K562 (cell line): ENCODE data around the gene RAPGEF5. TPM values are rescaled to one million over a fixed set of nuclear protein-coding genes. Genes with fewer than 3 reads are reported as not detected.

Source experiments
- ATF1 ChIP-seq, 2 experiments: fragments of 450-650 bp in 1 of 2; IDR thresholded peaks; 2 replicates each; pipeline ENCODE4 v1.6.1; 2016; ENCODE audit warnings: missing compliant biosample characterization in 1 of 2, missing genetic modification characterization in 1 of 2
- CREB5 ChIP-seq: fragments of 250-450 bp; sonication (Bioruptor Pico); IDR thresholded peaks from 2 replicates; pipeline ENCODE4 v1.5.0; 2020; ENCODE audit warnings: mild to moderate bottlenecking
- ELF2 ChIP-seq: fragments of 250-450 bp; sonication (Bioruptor Pico); IDR thresholded peaks from 2 replicates; pipeline ENCODE4 v1.5.0; 2021; ENCODE audit warnings: mild to moderate bottlenecking
- HDAC3 ChIP-seq: fragments of 450-650 bp; IDR thresholded peaks from 2 replicates; pipeline ENCODE4 v1.6.1; 2018; ENCODE audit warnings: borderline replicate concordance, mild to moderate bottlenecking, moderate library complexity; ENCODE audit not compliant: partially characterized antibody
- HLTF ChIP-seq: fragments of 450-650 bp; IDR thresholded peaks from 2 replicates; pipeline ENCODE4 v1.6.1; 2016
- KAT2B ChIP-seq: IDR thresholded peaks from one replicate; pipeline ENCODE4 v1.6.1; 2012; ENCODE audit warnings: low read depth, mild to moderate bottlenecking, control low read depth, inconsistent platforms, low read length, moderate library complexity
- KDM5B ChIP-seq: fragments of 200-600 bp; sonication (generic); IDR thresholded peaks from 2 replicates; pipeline ENCODE4 v1.6.1; 2012; ENCODE audit warnings: low read depth, mild to moderate bottlenecking, moderate library complexity, low read length, control low read depth, inconsistent platforms; ENCODE audit not compliant: insufficient replicate concordance
- NFIC ChIP-seq: fragments of 450-650 bp; IDR thresholded peaks from 2 replicates; pipeline ENCODE4 v1.6.1; 2017; ENCODE audit warnings: mild to moderate bottlenecking, inconsistent platforms
- PTRF ChIP-seq: fragments of 450-650 bp; IDR thresholded peaks from 2 replicates; pipeline ENCODE4 v1.6.1; 2016; ENCODE audit warnings: mild to moderate bottlenecking, missing genetic modification characterization, missing compliant biosample characterization
- PYGO2 ChIP-seq: fragments of 450-650 bp; IDR thresholded peaks from 2 replicates; pipeline ENCODE4 v1.6.1; 2016; ENCODE audit warnings: mild to moderate bottlenecking, missing genetic modification characterization, moderate library complexity, missing compliant biosample characterization
- TCFL5 ChIP-seq: fragments of 250-450 bp; sonication (Bioruptor Pico); conservative IDR thresholded peaks from 2 replicates; pipeline ENCODE4 v1.6.1; 2021; ENCODE audit warnings: mild to moderate bottlenecking, moderate library complexity, matching md5 sums
- TFE3 ChIP-seq: fragments of 450-650 bp; formaldehyde crosslinking; IDR thresholded peaks from 2 replicates; pipeline ENCODE4 v1.4.0; 2020; ENCODE audit warnings: mild to moderate bottlenecking, mixed read lengths
- U2AF1 ChIP-seq: fragments of 200-400 bp; formaldehyde crosslinking; optimal IDR thresholded peaks from 2 replicates; pipeline ENCODE3; 2017; ENCODE audit warnings: mild to moderate bottlenecking, low read depth, low read length, moderate library complexity
- ZBTB7A ChIP-seq: IDR thresholded peaks from 2 replicates; pipeline ENCODE4 v1.6.1; 2011; ENCODE audit warnings: low read depth, mild to moderate bottlenecking, low read length, moderate library complexity, borderline replicate concordance; ENCODE audit not compliant: control insufficient read depth
- ZBTB9 ChIP-seq: fragments of 450-650 bp; formaldehyde crosslinking; IDR thresholded peaks from 2 replicates; pipeline ENCODE4 v1.4.0; 2020; ENCODE audit warnings: mild to moderate bottlenecking, moderate library complexity
- ZNF184 ChIP-seq: sonication (generic); formaldehyde crosslinking; IDR thresholded peaks from 2 replicates; pipeline ENCODE4 v1.5.0; 2020; ENCODE audit warnings: missing genetic modification reagents
- ZNF408 ChIP-seq: fragments of 250-450 bp; sonication (Bioruptor Pico); IDR thresholded peaks from 2 replicates; pipeline ENCODE4 v1.4.0; 2020; ENCODE audit warnings: low read depth, mild to moderate bottlenecking, moderate library complexity
- ZNF41 ChIP-seq: fragments of 250-450 bp; sonication (Bioruptor Pico); conservative IDR thresholded peaks from 2 replicates; pipeline ENCODE4 v1.4.0; 2020; ENCODE audit warnings: mild to moderate bottlenecking
- ZNF57 ChIP-seq: fragments of 450-650 bp; formaldehyde crosslinking; IDR thresholded peaks from 2 replicates; pipeline ENCODE4 v1.4.0; 2020; ENCODE audit warnings: mild to moderate bottlenecking, moderate library complexity
- polyA plus RNA-seq, 8 experiments: library from polyadenylated mRNA; depleted of rRNA in 4 of 8; stranded (reverse) in 5 of 8; unstranded in 3 of 8; fragments of >200 nt; fragmentation: Nextera tagmentation in 2 of 8; fragmentation: Illumina TruSeq in 1 of 8; extraction: Ambion mirVana in 2 of 8; extraction: Trizol in 1 of 8; gene quantifications; 2 replicates each; pipeline versions ENCODE4 v1.2.1 to v1.2.3, GENCODE V29; 2011 to 2014; ENCODE audit warnings: inconsistent platforms in 1 of 8, missing spikeins in 1 of 8
- total RNA-seq, 7 experiments: library from RNA; depleted of rRNA in 6 of 7; stranded (reverse); fragments of >200 nt in 6 of 7; fragmentation: Illumina TruSeq in 2 of 7; extraction: Trizol in 2 of 7; gene quantifications; 2 replicates each; pipeline versions ENCODE4 v1.2.1 to v1.2.3, GENCODE V29; 2011 to 2021; ENCODE audit warnings: low replicate concordance in 1 of 7
- TF ChIP-seq, protein P1 (sequence below), 2 experiments: fragments of 250-450 bp in 1 of 2; fragments of 450-650 bp in 1 of 2; sonication (Bioruptor Pico) in 1 of 2; IDR thresholded peaks; 2 replicates each; pipeline versions ENCODE4 v1.6.1 to v1.8.0; 2016 to 2021; ENCODE audit warnings: mild to moderate bottlenecking in 2 of 2, moderate library complexity in 2 of 2, missing compliant biosample characterization in 1 of 2, missing genetic modification characterization in 1 of 2

Gene RAPGEF5
- total and polyA plus RNA-seq, 9 of the 15 experiments (the other 6 are each of a cell fraction or from before 2014, with no cell fraction given), result 0.39 to 2.0 (median 1.1) TPM

DNA sequence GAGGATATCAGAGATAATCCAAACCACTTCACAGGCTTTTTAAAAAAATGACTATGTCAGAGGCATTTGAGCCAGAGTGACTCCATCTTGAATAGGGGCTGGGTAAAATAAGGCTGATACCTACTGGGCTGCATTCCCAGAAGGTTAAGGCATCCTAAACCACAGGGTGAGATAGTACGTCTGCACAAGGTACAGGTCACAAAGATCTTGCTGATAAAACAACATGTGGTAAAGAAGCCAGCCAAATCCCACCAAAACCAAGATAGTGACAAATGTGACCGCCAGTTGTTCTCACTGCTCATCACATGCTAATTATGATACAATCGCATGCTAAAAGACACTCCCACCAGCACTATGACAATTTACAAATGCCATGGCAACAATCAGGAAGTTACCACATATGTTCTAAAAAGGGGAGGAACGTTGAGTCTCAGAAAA is 177.5 kb downstream of the RAPGEF5 start (continued):
- no peak for TF ChIP-seq NFIC
- no peak for TF ChIP-seq KAT2B
- TF ChIP-seq ZNF184 (CRISPR knock-in tag), result no peak
- TF ChIP-seq ZNF41, result peak; percentile 92
- TF ChIP-seq ZNF57 (CRISPR knock-in tag), result peak; percentile 89
- TF ChIP-seq TCFL5 (CRISPR knock-in tag), result peak; percentile 88
- no peak for TF ChIP-seq KDM5B
- TF ChIP-seq TFE3 (CRISPR knock-in tag), result 0 out of 2 replicates have a peak, but pooled peaks have one; percentile 17
- TF ChIP-seq, protein P1, sequence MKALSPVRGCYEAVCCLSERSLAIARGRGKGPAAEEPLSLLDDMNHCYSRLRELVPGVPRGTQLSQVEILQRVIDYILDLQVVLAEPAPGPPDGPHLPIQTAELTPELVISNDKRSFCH (CRISPR knock-in tag; IDR thresholded peaks at IDR 0.05), result no peak
- TF ChIP-seq, protein P1 (tag; IDR thresholded peaks at IDR 0.05), result peak; percentile 98
- no peak for TF ChIP-seq ATF1 (CRISPR knock-in tag; IDR thresholded peaks at IDR 0.05)
- peak; percentile 29; the same call in 1 of the 2 replicates for TF ChIP-seq ATF1 (tag; IDR thresholded peaks at IDR 0.05)
- no peak for TF ChIP-seq U2AF1
- no peak for TF ChIP-seq HLTF
- no peak for TF ChIP-seq ZBTB7A
- TF ChIP-seq PTRF, result peak; percentile 77
- TF ChIP-seq ZNF408 (CRISPR knock-in tag), result no peak
- TF ChIP-seq CREB5 (CRISPR knock-in tag), result peak; percentile 69; the same call in 1 of the 2 replicates
- TF ChIP-seq PYGO2 (tag), result peak; percentile 92
- no peak for TF ChIP-seq HDAC3
- 0 out of 2 replicates have a peak, but pooled peaks have one; percentile 61 for TF ChIP-seq ELF2 (CRISPR knock-in tag)
- peak; percentile 94 for TF ChIP-seq ZBTB9 (CRISPR knock-in tag)
